ENCODE measurements around the gene PRCC. TPM values are rescaled to one million over a fixed set of nuclear protein-coding genes. Genes with fewer than 3 reads are reported as not detected.
A peak's percentile ranks its signal among the peaks of the same experiment; 100 is the strongest.

PRCC gene
- total RNA-seq, 2 donors from 2014 or later = 108 to 111 TPM

GRCh38 chr1:156746406-156746727 lies 21.0 kb upstream of the PRCC start:
- peaks cover 62% of the 10 kb centered on the region for H3K36me3 ChIP-seq (ENCODE audit: control insufficient read depth, insufficient read depth, low read length)
- peak overlapping the region; percentile 84 for H3K4me3 ChIP-seq (ENCODE audit: low read length)
- Mint-ChIP-seq H3K36me3 (ENCODE audit: low read depth) (peaks cover 34% of the 10 kb centered on the region), H3K27me3 (ENCODE audit: insufficient read depth) (no peaks in the 10 kb centered on the region), H3K4me3 (peak overlapping the region; percentile 88), H3K9me3 (no peaks in the 10 kb centered on the region), H3K4me1 (peaks cover 62% of the 10 kb centered on the region), H3K27ac (peak overlapping the region; percentile 99)
- no peaks in the 10 kb centered on the region for H3K27me3 ChIP-seq (ENCODE audit: control insufficient read depth, insufficient read depth, low read length, poor library complexity, severe bottlenecking)
- H3K4me1 ChIP-seq (ENCODE audit: control insufficient read depth, insufficient read depth, low read length) = peaks cover 35% of the 10 kb centered on the region
- no peak for DNase-seq
- TF ChIP-seq, protein P1, sequence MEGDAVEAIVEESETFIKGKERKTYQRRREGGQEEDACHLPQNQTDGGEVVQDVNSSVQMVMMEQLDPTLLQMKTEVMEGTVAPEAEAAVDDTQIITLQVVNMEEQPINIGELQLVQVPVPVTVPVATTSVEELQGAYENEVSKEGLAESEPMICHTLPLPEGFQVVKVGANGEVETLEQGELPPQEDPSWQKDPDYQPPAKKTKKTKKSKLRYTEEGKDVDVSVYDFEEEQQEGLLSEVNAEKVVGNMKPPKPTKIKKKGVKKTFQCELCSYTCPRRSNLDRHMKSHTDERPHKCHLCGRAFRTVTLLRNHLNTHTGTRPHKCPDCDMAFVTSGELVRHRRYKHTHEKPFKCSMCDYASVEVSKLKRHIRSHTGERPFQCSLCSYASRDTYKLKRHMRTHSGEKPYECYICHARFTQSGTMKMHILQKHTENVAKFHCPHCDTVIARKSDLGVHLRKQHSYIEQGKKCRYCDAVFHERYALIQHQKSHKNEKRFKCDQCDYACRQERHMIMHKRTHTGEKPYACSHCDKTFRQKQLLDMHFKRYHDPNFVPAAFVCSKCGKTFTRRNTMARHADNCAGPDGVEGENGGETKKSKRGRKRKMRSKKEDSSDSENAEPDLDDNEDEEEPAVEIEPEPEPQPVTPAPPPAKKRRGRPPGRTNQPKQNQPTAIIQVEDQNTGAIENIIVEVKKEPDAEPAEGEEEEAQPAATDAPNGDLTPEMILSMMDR (conservative IDR thresholded peaks at IDR 0.05) = no peak
- WGBS, 2 experiments (ENCODE audit: insufficient coverage in 1 of 2, insufficient read length in 1 of 2) = 31 to 35% methylated on average over 6 to 9 of the region's 9 CpGs
- H3K9me3 ChIP-seq (ENCODE audit: control insufficient read depth, low read length) = no peaks in the 10 kb centered on the region
- H3K9ac ChIP-seq (ENCODE audit: extremely low read depth, low read length, poor library complexity, severe bottlenecking) = peak overlapping the region; percentile 98
- H3K27ac ChIP-seq (ENCODE audit: low read depth, low read length) = peak overlapping the region; percentile 100

- Mint-ChIP-seq H3K4me1 (peaks cover 58% of the 10 kb centered on the region), H3K9me3 (no peaks in the 10 kb centered on the region), H3K27ac (peak overlapping the region; percentile 99), H3K36me3 (ENCODE audit: low read depth) (peaks cover 34% of the 10 kb centered on the region), H3K27me3 (ENCODE audit: insufficient read depth) (no peaks in the 10 kb centered on the region), H3K4me3 (peak overlapping the region; percentile 88)
- Histone ChIP-seq H3K27ac (ENCODE audit: low read depth, low read length) (peak overlapping the region; percentile 100), H3K27me3 (ENCODE audit: control insufficient read depth, insufficient read depth, low read length, poor library complexity, severe bottlenecking) (no peaks in the 10 kb centered on the region), H3K4me1 (ENCODE audit: control insufficient read depth, insufficient read depth, low read length) (peaks cover 35% of the 10 kb centered on the region), H3K4me3 (ENCODE audit: low read length) (peak overlapping the region; percentile 96), H3K9me3 (ENCODE audit: control insufficient read depth, low read length) (no peaks in the 10 kb centered on the region), H3K9ac (ENCODE audit: extremely low read depth, low read length, poor library complexity, severe bottlenecking) (peak overlapping the region; percentile 98), H3K36me3 (ENCODE audit: control insufficient read depth, insufficient read depth, low read length) (peaks cover 56% of the 10 kb centered on the region)
- WGBS, 2 experiments (ENCODE audit: insufficient coverage in 1 of 2, insufficient read length in 1 of 2) = 0% methylated on average over 3 to 16 of the region's 29 CpGs
- TF ChIP-seq, protein P1 (conservative IDR thresholded peaks at IDR 0.05) = peak; percentile 62
- peak; percentile 99 for DNase-seq
These were observed 20.4 kb upstream of the PRCC start for GRCh38 chr1:156746728-156747631.

GRCh38 chr1:156747742-156748669 lies 19.3 kb upstream of the PRCC start:
- Histone ChIP-seq H3K9ac (ENCODE audit: extremely low read depth, low read length, poor library complexity, severe bottlenecking) (peak overlapping the region; percentile 88), H3K27ac (ENCODE audit: low read depth, low read length) (peak overlapping the region; percentile 100), H3K4me3 (ENCODE audit: low read length) (peak overlapping the region; percentile 96), H3K4me1 (ENCODE audit: control insufficient read depth, insufficient read depth, low read length) (peaks cover 38% of the 10 kb centered on the region), H3K36me3 (ENCODE audit: control insufficient read depth, insufficient read depth, low read length) (peaks cover 46% of the 10 kb centered on the region), H3K27me3 (ENCODE audit: control insufficient read depth, insufficient read depth, low read length, poor library complexity, severe bottlenecking) (no peaks in the 10 kb centered on the region), H3K9me3 (ENCODE audit: control insufficient read depth, low read length) (no peaks in the 10 kb centered on the region)
- DNase-seq = peak; percentile 65
- H3K27me3 Mint-ChIP-seq (ENCODE audit: insufficient read depth) = no peaks in the 10 kb centered on the region
- peak overlapping the region; percentile 98 for H3K27ac Mint-ChIP-seq
- WGBS, 2 experiments (ENCODE audit: insufficient coverage in 1 of 2, insufficient read length in 1 of 2) = 39% methylated on average over 7 to 8 of the region's 8 CpGs
- TF ChIP-seq, protein P1 (conservative IDR thresholded peaks at IDR 0.05) = no peak
- no peaks in the 10 kb centered on the region for H3K9me3 Mint-ChIP-seq
- H3K4me1 Mint-ChIP-seq = peaks cover 58% of the 10 kb centered on the region
- peaks cover 25% of the 10 kb centered on the region for H3K36me3 Mint-ChIP-seq (ENCODE audit: low read depth)
- peak overlapping the region; percentile 88 for H3K4me3 Mint-ChIP-seq
